HG03575 (cell line): ENCODE results near the gene PRR5L.
"Not testable (repeated sequence)": the region's sequence is repeated elsewhere in the genome, so short reads cannot be mapped to it uniquely, and the experiment has no call there.

Experiments
- ATAC-seq: cut with Tn5 transposase; IDR thresholded peaks from one replicate; pipeline ENCODE4 v1.9.1; 2021; ENCODE audit not compliant: unreplicated experiment, insufficient number of reproducible peaks, low FRiP score; ENCODE audit errors: extremely low read depth

Gene PRR5L

GRCh38 chr11:36507824-36508489 lies 211.9 kb downstream of the PRR5L start:
- ATAC-seq: no peak

GRCh38 chr11:36508743-36509142 lies 212.7 kb downstream of the PRR5L start:
- no peak for ATAC-seq

- no peak for ATAC-seq
These were observed 213.1 kb downstream of the PRR5L start for GRCh38 chr11:36509201-36509639.

- peak; percentile 72 for ATAC-seq
These were observed 213.9 kb downstream of the PRR5L start, which contains the start of gene TRAF6 for GRCh38 chr11:36509694-36510593. Gene TRAF6, minus strand, starts transcription at chr11:36510272. Its CDS starts 8,757 bp downstream, at chr11:36501515.

GRCh38 chr11:36510594-36510942 lies 214.5 kb downstream of the PRR5L start:
- ATAC-seq: no peak

- ATAC-seq: not testable (repeated sequence)
These were observed 215.0 kb downstream of the PRR5L start for GRCh38 chr11:36511062-36511461.

GRCh38 chr11:36512016-36512415 lies 215.9 kb downstream of the PRR5L start:
- no peak for ATAC-seq

GRCh38 chr11:36513965-36514364 lies 217.9 kb downstream of the PRR5L start:
- no peak for ATAC-seq
